ENCODE measurements around the gene TDRKH.
"Not testable (repeated sequence)": the region's sequence is repeated elsewhere in the genome, so short reads cannot be mapped to it uniquely, and the experiment has no call there.

TDRKH gene

GRCh38 chr1:151800830-151801229 lies 10.5 kb upstream of the TDRKH start:
- no peak for DNase-seq

- DNase-seq: no peak
Measured at GRCh38 chr1:151799179-151800022, 9.1 kb upstream of the TDRKH start.

GRCh38 chr1:151798571-151798970 lies 8.3 kb upstream of the TDRKH start:
- DNase-seq: no peak

- DNase-seq: no peak
Measured at GRCh38 chr1:151790940-151791651, 796 bp upstream of the TDRKH start.

GRCh38 chr1:151787689-151788088 lies 2.6 kb downstream of the TDRKH start:
- DNase-seq: no peak

GRCh38 chr1:151783796-151784195 lies 6.5 kb downstream of the TDRKH start:
- DNase-seq: no peak

- no peak for DNase-seq
Measured at GRCh38 chr1:151782741-151783140, 7.6 kb downstream of the TDRKH start.

- not testable (repeated sequence) for DNase-seq
Measured at GRCh38 chr1:151782026-151782425, 8.3 kb downstream of the TDRKH start.

- DNase-seq: not testable (repeated sequence)
Measured at GRCh38 chr1:151780736-151781135, 9.6 kb downstream of the TDRKH start.

- no peak for DNase-seq
Measured at GRCh38 chr1:151779852-151780251, 10.4 kb downstream of the TDRKH start.

- no peak for DNase-seq
Measured at GRCh38 chr1:151777317-151777716, 13.0 kb downstream of the TDRKH start.

- DNase-seq: no peak
Measured at GRCh38 chr1:151776665-151777062, 13.6 kb downstream of the TDRKH start.

GRCh38 chr1:151775894-151776664 lies 14.2 kb downstream of the TDRKH start:
- no peak for DNase-seq

- no peak for DNase-seq
Measured at GRCh38 chr1:151774256-151774922, 15.9 kb downstream of the TDRKH start.

GRCh38 chr1:151773702-151774101 lies 16.6 kb downstream of the TDRKH start:
- no peak for DNase-seq

GRCh38 chr1:151769270-151769669 lies 21.0 kb downstream of the TDRKH start:
- DNase-seq: not testable (repeated sequence)

- not testable (repeated sequence) for DNase-seq
Measured at GRCh38 chr1:151768351-151769066, 21.8 kb downstream of the TDRKH start.

- no peak for DNase-seq
Measured at GRCh38 chr1:151763990-151764389, 26.3 kb downstream of the TDRKH start.

GRCh38 chr1:151762941-151763921 lies 27.1 kb downstream of the TDRKH start, which contains the start of gene MRPL9:
MRPL9 (minus strand) TSS chr1:151763496; CDS start chr1:151763479, 17 bp downstream.
- peak; percentile 78 to 85 for DNase-seq

GRCh38 chr1:151760597-151761385 lies 29.5 kb downstream of the TDRKH start:
- DNase-seq: no peak

Measured in stimulated activated CD4-positive, alpha-beta T cell treated with anti-CD3 and anti-CD28 coated beads, Interleukin-2, amount 100 ng/mL, for 48 hours (primary cell).